GM23248 (cell line): ENCODE measurements around the gene XIAP.

Experiments used
- EZH2 ChIP-seq: fragments of 200-600 bp; sonication (generic); IDR thresholded peaks from 2 replicates; pipeline ENCODE4 v1.6.1; 2018; ENCODE audit warnings: antibody characterized with exemption, mild to moderate bottlenecking; ENCODE audit not compliant: insufficient read depth, poor library complexity, severe bottlenecking
- EZH2phosphoT487 ChIP-seq: fragments of 200-600 bp; sonication (generic); IDR thresholded peaks from 2 replicates; pipeline ENCODE4 v1.6.1; 2018; ENCODE audit warnings: antibody characterized with exemption, moderate library complexity, mild to moderate bottlenecking, low read depth; ENCODE audit not compliant: insufficient read depth

DNA sequence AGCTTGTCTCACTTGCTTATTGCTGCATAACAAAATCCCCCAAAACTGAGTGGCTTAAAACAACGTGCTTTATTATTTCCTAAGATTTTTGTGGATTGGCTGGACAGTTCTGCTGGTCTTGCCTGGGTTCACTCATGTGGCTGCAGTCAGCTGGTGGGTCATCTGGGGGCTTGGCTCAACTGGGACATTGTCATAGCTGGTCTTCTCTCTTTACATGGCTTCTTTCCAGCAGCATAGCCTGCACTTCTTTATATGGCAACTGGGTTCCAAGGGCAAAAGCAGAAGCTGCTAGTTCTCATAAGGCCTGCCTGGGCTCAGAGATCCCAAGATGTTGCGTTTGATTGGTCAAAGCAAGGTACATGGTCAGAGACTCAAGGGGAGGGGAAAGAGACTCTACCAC, 68.0 kb downstream of the XIAP start:
- TF ChIP-seq EZH2phosphoT487 (no peak), EZH2 (no peak)
